HL-60 (cell line): Measurements from ENCODE around the gene KIAA1671.

Experiments used
- GABPA ChIP-seq: IDR thresholded peaks from 2 replicates; pipeline ENCODE4 v1.6.1; 2012; ENCODE audit warnings: low read depth
- POLR2AphosphoS5 ChIP-seq: IDR thresholded peaks from 2 replicates; pipeline ENCODE4 v1.6.1; 2012; ENCODE audit warnings: low read depth
- TF ChIP-seq, protein P1 (sequence below): IDR thresholded peaks from one replicate; pipeline ENCODE4 v1.5.1; 2011; ENCODE audit warnings: low read length, control low read depth, inconsistent platforms; ENCODE audit not compliant: insufficient read depth

DNA sequence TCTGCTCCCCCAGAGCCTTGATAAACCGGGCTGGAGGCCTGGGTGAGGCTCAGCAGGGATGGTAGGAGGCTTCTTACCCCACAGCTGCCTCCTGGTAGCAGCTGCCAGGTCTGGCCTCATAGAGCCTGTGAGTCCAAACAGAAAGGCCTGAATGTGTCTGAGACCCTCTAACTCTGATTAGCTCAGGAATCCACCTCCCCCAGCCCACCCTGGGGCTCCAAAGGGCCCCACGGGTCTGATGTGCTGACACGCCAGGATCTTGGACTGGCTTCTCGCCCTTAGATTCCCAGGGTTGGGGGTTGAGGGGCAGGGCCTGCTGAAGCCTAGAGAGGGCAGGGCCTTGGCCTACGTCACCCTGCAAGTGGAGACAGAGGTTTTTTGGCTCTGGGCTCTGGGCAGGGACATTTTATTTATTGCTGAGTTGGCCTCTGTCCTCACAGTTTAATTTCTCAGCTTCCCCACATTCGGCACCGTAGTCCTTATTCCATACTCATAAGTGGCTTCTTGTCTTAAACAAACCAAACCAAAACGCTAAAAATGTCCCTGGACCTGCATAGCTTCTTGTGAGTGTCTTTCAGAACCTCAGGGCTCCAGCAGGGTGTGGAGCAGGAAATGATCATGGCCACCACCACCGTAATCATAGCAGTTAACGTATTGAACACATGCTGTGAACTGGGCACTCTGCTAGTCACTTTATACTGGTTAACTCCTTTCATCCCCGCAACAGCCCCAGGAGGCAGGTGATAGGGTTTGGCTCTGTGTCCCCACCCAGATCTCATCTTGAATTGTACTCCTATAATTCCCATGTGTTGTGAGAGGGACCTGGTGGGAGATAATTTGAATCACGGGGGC is 25.1 kb downstream of the KIAA1671 start:
- TF ChIP-seq, protein P1, sequence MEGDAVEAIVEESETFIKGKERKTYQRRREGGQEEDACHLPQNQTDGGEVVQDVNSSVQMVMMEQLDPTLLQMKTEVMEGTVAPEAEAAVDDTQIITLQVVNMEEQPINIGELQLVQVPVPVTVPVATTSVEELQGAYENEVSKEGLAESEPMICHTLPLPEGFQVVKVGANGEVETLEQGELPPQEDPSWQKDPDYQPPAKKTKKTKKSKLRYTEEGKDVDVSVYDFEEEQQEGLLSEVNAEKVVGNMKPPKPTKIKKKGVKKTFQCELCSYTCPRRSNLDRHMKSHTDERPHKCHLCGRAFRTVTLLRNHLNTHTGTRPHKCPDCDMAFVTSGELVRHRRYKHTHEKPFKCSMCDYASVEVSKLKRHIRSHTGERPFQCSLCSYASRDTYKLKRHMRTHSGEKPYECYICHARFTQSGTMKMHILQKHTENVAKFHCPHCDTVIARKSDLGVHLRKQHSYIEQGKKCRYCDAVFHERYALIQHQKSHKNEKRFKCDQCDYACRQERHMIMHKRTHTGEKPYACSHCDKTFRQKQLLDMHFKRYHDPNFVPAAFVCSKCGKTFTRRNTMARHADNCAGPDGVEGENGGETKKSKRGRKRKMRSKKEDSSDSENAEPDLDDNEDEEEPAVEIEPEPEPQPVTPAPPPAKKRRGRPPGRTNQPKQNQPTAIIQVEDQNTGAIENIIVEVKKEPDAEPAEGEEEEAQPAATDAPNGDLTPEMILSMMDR, result no peak
- TF ChIP-seq GABPA (no peak), POLR2AphosphoS5 (no peak)
